Upper lobe of right lung (tissue), 1 donor: ENCODE data around the gene NOTCH1. TPM values are rescaled to one million over a fixed set of nuclear protein-coding genes. Genes with fewer than 3 reads are reported as not detected.

Experiments used
- ATAC-seq: fragments of 200-7000 bp; cut with Tn5 transposase; one replicate; pipeline ENCODE4 v1.9.1; 2020; ENCODE audit warnings: mild to moderate bottlenecking, moderate library complexity
- DNase-seq: peaks from one replicate; pipeline ENCODE4 v3.0.0-alpha.2; 2020
- H3K27ac ChIP-seq: fragments of 200-600 bp; one replicate; pipeline ENCODE4 v1.8.0; 2022
- H3K27me3 ChIP-seq: fragments of 200-600 bp; one replicate; pipeline ENCODE4 v1.8.0; 2022; ENCODE audit warnings: mild to moderate bottlenecking
- H3K36me3 ChIP-seq: fragments of 200-600 bp; one replicate; pipeline ENCODE4 v1.8.0; 2022
- H3K4me1 ChIP-seq: fragments of 200-600 bp; one replicate; pipeline ENCODE4 v1.8.0; 2022
- H3K4me3 ChIP-seq: fragments of 200-600 bp; one replicate; pipeline ENCODE4 v1.8.0; 2022; ENCODE audit warnings: mild to moderate bottlenecking
- H3K9me3 ChIP-seq: fragments of 200-600 bp; one replicate; pipeline ENCODE4 v1.8.0; 2022
- intact Hi-C: fragments of 100-400 bp; cut with DNase I; formaldehyde crosslinking; loops from one replicate; pipeline ENCODE4 v1.11.0; 2022
- total RNA-seq: library from RNA; stranded (reverse); fragmentation: NEBNext Ultra II Directional; extraction: Animal tissue kit (Norgen Biotek cat#: 25700); gene quantifications from one replicate; pipeline ENCODE4 v1.2.1, GENCODE V29; 2021
- TF ChIP-seq, protein P1 (sequence below): fragments of 200-600 bp; IDR thresholded peaks from one replicate; pipeline ENCODE4 v1.8.0; 2022; ENCODE audit warnings: antibody characterized with exemption
- donor health status: DM: no; HTN: yes; CAD: no; lungs with severe emphysema.

NOTCH1 gene
- total RNA-seq, 1 donor from 2014 or later = 114 TPM

DNA sequence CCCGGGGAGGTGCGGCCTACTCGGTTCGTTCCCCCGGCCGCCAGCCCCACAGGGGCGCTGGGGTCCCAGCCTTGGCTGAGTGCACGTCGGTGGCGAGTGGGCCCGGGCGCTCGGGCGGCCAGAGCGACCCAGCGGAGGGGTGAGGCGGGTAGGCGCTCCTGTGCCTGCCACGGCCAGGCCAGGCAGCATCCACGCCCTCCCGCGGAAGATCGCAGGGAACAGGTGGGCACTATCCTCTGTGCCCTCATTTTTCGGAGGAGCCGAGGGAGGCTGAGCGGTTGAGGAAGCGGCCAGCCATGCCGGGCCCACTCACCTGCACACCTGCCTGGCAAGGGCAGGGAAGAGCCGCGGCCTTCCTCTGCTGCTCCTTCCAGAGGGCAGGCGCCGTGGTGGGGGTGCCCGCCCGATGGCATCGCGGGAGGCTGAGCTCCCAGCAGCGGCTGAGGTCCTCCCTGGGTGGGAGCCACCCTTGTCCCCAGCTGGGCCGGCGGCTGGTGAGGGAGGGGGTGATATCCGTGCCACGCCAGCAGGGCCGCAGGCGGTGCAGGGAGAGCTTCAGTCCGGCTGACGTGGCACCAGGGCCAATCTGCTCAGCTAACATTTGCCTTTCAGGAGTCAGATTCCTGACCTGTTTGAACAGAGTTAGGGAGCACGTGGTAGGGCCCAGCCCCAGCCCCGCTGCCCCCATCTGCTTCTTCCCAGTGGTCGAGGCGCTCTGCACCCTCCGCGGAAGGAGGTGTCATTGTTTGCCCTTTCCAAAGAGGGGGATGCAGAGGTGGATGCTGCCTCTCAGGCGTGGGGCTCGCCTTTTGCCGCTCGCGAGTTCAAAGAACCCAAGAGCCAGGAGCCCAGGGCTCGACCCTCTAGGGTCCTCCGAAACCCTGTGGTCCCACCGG is 61.4 kb downstream of the NOTCH1 start:
- Histone ChIP-seq H3K27me3 (no peaks in the 10 kb centered on the region), H3K9me3 (no peaks in the 10 kb centered on the region), H3K4me3 (peak overlapping the region; percentile 68), H3K36me3 (peaks cover 11% of the 10 kb centered on the region), H3K27ac (peak overlapping the region; percentile 96), H3K4me1 (peaks cover 23% of the 10 kb centered on the region)
- TF ChIP-seq, protein P1, sequence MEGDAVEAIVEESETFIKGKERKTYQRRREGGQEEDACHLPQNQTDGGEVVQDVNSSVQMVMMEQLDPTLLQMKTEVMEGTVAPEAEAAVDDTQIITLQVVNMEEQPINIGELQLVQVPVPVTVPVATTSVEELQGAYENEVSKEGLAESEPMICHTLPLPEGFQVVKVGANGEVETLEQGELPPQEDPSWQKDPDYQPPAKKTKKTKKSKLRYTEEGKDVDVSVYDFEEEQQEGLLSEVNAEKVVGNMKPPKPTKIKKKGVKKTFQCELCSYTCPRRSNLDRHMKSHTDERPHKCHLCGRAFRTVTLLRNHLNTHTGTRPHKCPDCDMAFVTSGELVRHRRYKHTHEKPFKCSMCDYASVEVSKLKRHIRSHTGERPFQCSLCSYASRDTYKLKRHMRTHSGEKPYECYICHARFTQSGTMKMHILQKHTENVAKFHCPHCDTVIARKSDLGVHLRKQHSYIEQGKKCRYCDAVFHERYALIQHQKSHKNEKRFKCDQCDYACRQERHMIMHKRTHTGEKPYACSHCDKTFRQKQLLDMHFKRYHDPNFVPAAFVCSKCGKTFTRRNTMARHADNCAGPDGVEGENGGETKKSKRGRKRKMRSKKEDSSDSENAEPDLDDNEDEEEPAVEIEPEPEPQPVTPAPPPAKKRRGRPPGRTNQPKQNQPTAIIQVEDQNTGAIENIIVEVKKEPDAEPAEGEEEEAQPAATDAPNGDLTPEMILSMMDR = no peak
- ATAC-seq (no peak), DNase-seq (peak; percentile 81)
- intact Hi-C loops = no loop called here

GRCh38 chr9:136483589-136484152 is 62.2 kb downstream of the NOTCH1 start:
- peak; percentile 60 for ATAC-seq

GRCh38 chr9:136482793-136483588 is 62.9 kb downstream of the NOTCH1 start, which contains the start of gene SEC16A:
Gene SEC16A, minus strand, starts transcription at chr9:136483040. Its CDS starts 5,425 bp downstream, at chr9:136477615.
- Histone ChIP-seq H3K27me3 (no peaks in the 10 kb centered on the region), H3K4me3 (peak within 1 kb of the TSS; percentile 86), H3K4me1 (peaks cover 23% of the 10 kb centered on the region), H3K36me3 (peaks cover 20% of the 10 kb centered on the region), H3K27ac (peak within 1 kb of the TSS; percentile 96), H3K9me3 (no peaks in the 10 kb centered on the region)
- TF ChIP-seq, protein P1 = no peak
- intact Hi-C loops = no loop called here
- ATAC-seq = peak; percentile 87
- peak; percentile 100 for DNase-seq

More at GRCh38 chr9:136483589-136484152, 62.2 kb downstream of the NOTCH1 start:
- H3K4me1 ChIP-seq = peaks cover 23% of the 10 kb centered on the region
- peak; percentile 97 for DNase-seq
- TF ChIP-seq, protein P1 = no peak
- H3K9me3 ChIP-seq = no peaks in the 10 kb centered on the region
- H3K27ac ChIP-seq = peak overlapping the region; percentile 96
- no peaks in the 10 kb centered on the region for H3K27me3 ChIP-seq
- peak overlapping the region; percentile 68 for H3K4me3 ChIP-seq
- intact Hi-C loops = no loop called here
- peaks cover 13% of the 10 kb centered on the region for H3K36me3 ChIP-seq

DNA sequence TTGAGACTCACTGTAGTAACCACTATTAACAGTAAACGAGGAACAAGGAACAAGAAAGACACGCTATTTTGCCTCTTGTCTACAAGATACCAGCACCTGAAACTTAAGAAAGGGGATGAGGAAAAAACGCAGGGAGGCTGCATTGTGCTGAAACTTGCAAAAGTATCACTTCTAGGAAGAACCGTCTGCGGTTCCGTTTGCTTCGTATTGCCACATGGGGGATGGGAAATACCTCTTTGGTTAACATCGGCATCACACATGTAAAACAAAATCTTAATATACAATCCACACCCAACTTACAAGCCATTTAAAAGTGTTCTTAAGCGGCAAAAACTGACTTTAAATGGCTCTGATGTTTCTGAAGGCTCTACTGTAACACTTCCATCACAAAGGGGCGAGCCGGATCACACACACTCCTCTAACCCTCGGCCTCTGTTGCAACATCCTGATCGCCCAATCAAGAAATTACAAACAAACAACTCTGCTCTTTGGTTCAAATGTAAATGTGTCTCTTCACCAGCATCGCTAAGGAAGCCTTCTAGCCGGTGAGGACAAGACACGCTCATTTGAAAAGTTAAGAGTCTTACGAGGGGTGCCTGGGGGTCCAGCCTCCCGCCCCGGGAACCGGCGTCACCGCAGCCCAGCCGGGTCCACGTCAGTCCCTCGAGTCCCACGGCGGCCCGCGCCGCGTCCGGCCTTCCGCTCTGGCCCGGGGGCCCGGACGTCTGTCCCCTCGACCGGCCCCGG is 63.6 kb downstream of the NOTCH1 start:
- Histone ChIP-seq H3K9me3 (no peaks in the 10 kb centered on the region), H3K4me1 (peaks cover 23% of the 10 kb centered on the region), H3K27ac (peak overlapping the region; percentile 96), H3K4me3 (peak overlapping the region; percentile 86), H3K36me3 (peaks cover 28% of the 10 kb centered on the region), H3K27me3 (no peaks in the 10 kb centered on the region)
- ATAC-seq = no peak
- no peak for DNase-seq
- TF ChIP-seq, protein P1 = no peak
- intact Hi-C loops = no loop called here

GRCh38 chr9:136481558-136481957 is 64.3 kb downstream of the NOTCH1 start:
- peaks cover 34% of the 10 kb centered on the region for H3K36me3 ChIP-seq
- ATAC-seq = no peak

More at GRCh38 chr9:136481558-136481957, 64.3 kb downstream of the NOTCH1 start:
- peak overlapping the region; percentile 86 for H3K4me3 ChIP-seq
- no peaks in the 10 kb centered on the region for H3K27me3 ChIP-seq
- H3K9me3 ChIP-seq = no peaks in the 10 kb centered on the region
- peaks cover 23% of the 10 kb centered on the region for H3K4me1 ChIP-seq
- H3K27ac ChIP-seq = peak overlapping the region; percentile 96
- intact Hi-C loops = no loop called here
- TF ChIP-seq, protein P1 = no peak
- no peak for DNase-seq
